ENCODE data around the gene C11orf52. TPM values are rescaled to one million over a fixed set of nuclear protein-coding genes. Genes with fewer than 3 reads are reported as not detected.

C11orf52 gene
- total and polyA plus RNA-seq, 8 donors, result 3.9 to 43.4 (median 18.7) TPM; not detected in 1

DNA sequence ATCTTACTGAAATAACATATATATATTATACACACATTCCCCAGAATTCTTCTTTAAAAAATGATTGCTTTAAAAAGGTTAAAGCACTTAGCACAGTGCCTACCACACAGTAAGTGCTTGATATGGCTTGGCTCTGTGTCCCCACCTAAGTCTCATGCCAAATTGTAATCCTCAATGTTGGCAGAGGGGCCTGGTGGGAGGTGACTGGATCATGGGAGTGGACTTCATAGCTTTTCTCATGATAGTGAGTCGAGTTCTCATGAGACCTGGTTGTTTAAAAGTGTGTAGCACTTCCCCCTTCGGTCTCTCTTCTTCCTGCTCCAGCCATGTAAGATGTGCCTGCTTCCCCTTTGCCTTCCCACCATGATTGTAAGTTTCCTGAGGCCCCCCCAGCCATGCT, 13.3 kb upstream of the C11orf52 start:
- TF ChIP-seq POLR2AphosphoS5 (IDR thresholded peaks at IDR 0.05), result no peak
- TF ChIP-seq POLR2A (IDR thresholded peaks at IDR 0.05), result no peak
- TF ChIP-seq EP300 (IDR thresholded peaks at IDR 0.05), result no peak
- DNase-seq, result no peak
- Histone ChIP-seq H3K27ac (no peak overlapping the region), H3K36me3 (peaks cover 0 to 13% (median 0%) of the 10 kb centered on the region in 4 donors), H3K4me3 (no peak overlapping the region), H3K9me3 (no peaks in the 10 kb centered on the region), H3K4me1 (peaks cover 0 to 2% (median 0%) of the 10 kb centered on the region in 4 donors), H3K27me3 (no peaks in the 10 kb centered on the region)
- intact Hi-C loops (cut with DNase I; ENCODE audit: low total_unique reads), result no loop called here
- WGBS, 5 donors, result 46 to 58% (median 51%) methylated on average over 2 of the region's 2 CpGs

DNA sequence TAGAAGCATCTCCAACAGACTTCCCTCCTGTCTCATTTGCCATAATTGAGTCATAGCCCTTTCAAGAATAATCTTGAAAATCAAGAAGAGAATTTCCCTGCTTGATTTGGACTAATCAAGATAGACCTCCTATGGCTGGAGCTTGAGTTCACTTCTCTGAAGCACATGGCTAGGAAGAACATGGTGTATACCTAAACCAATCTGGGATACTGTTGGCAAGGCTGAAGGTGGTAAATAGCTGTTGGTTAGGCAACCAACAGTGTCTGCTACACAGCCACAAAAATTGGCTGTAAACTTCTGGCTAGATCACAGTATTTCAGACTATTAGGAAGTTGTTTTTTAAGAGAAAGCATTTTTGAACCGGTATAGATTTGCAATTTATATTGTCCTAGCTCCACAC, 12.0 kb upstream of the C11orf52 start:
- no peak for TF ChIP-seq POLR2AphosphoS5 (IDR thresholded peaks at IDR 0.05)
- no peak for TF ChIP-seq POLR2A (IDR thresholded peaks at IDR 0.05)
- no peak for TF ChIP-seq EP300 (IDR thresholded peaks at IDR 0.05)
- TF ChIP-seq, protein P1, sequence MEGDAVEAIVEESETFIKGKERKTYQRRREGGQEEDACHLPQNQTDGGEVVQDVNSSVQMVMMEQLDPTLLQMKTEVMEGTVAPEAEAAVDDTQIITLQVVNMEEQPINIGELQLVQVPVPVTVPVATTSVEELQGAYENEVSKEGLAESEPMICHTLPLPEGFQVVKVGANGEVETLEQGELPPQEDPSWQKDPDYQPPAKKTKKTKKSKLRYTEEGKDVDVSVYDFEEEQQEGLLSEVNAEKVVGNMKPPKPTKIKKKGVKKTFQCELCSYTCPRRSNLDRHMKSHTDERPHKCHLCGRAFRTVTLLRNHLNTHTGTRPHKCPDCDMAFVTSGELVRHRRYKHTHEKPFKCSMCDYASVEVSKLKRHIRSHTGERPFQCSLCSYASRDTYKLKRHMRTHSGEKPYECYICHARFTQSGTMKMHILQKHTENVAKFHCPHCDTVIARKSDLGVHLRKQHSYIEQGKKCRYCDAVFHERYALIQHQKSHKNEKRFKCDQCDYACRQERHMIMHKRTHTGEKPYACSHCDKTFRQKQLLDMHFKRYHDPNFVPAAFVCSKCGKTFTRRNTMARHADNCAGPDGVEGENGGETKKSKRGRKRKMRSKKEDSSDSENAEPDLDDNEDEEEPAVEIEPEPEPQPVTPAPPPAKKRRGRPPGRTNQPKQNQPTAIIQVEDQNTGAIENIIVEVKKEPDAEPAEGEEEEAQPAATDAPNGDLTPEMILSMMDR (IDR thresholded peaks at IDR 0.05), result no peak
- Histone ChIP-seq H3K27me3 (no peaks in the 10 kb centered on the region), H3K27ac (no peak overlapping the region), H3K36me3 (peaks cover 0 to 13% (median 0%) of the 10 kb centered on the region in 4 donors), H3K4me3 (no peak overlapping the region), H3K4me1 (peaks cover 0 to 10% (median 6%) of the 10 kb centered on the region in 4 donors), H3K9me3 (no peaks in the 10 kb centered on the region)
- 78 to 93% (median 89%) methylated on average over 1 of the region's 1 CpG for WGBS, 5 donors
- no peak for DNase-seq
- intact Hi-C loops (cut with DNase I; ENCODE audit: low total_unique reads), result no loop called here

DNA sequence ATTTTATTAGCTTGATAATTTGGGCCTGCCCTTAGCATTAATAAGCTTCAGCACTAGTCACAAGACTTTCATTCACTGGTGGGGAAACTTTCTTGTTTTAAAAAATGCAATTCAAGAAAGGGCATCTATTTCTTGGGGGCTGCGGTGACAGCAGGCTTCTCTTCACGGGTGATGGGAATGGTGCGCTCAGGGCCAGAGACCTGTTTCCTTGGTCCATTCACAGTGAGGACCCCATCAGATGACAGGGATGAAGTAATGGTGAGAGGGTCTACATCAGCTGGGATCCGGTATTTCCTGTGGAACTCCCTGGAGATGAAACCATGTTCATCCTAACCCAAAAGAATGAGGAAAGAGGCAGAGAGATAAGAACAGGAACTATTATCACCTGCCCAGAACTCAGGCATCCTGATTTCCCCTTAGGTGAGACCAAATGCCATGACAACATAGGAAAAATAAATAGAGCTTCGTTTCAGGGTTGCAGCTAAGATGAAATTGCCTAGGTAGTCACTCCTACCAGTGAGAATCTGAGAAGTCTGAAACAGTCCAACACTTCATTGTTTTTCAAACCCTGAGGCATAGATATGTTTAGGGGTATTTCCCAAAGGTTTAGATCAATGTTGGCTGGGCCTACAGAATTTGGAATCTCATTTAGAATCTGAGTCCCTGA, 9.9 kb upstream of the C11orf52 start:
- intact Hi-C loops (cut with DNase I; ENCODE audit: low total_unique reads), result no loop called here
- peak overlapping the region in 1 of 4 donors; percentile 46 for H3K4me3 ChIP-seq
- peaks cover 0 to 27% (median 11%) of the 10 kb centered on the region in 4 donors for H3K4me1 ChIP-seq
- peaks cover 0 to 14% (median 10%) of the 10 kb centered on the region in 3 donors for H3K27me3 ChIP-seq
- 75 to 80% (median 80%) methylated on average over 5 of the region's 5 CpGs for WGBS, 5 donors
- no peaks in the 10 kb centered on the region for H3K9me3 ChIP-seq
- H3K27ac ChIP-seq, result peak overlapping the region in 2 of 5 donors; percentile 4 to 94
- no peak for TF ChIP-seq EP300 (IDR thresholded peaks at IDR 0.05)
- TF ChIP-seq, protein P1 (IDR thresholded peaks at IDR 0.05), result no peak
- TF ChIP-seq POLR2AphosphoS5 (IDR thresholded peaks at IDR 0.05), result no peak
- TF ChIP-seq POLR2A (IDR thresholded peaks at IDR 0.05), result no peak
- no peak for DNase-seq
- H3K36me3 ChIP-seq, result peaks cover 0 to 13% (median 0%) of the 10 kb centered on the region in 4 donors

DNA sequence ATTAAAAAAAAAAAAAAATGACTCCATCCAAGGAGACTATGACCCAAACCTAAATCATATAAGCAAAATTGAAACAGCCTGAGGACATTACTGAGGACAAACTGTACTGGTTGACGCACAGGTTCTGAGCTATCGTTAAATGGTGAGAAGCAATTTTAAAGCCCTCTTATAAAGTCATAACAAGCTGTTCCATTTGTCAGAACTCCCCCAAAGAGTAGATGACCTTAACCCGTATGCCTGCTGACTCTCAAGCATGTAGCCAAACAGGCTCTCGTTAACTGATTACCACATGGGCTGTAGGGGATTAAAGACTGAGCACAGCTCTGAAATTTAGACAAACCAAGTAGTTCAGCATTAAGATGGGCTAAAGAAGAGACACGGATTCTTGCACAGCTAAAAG, 9.3 kb upstream of the C11orf52 start:
- intact Hi-C loops (cut with DNase I; ENCODE audit: low total_unique reads), result no loop called here
- Histone ChIP-seq H3K4me3 (peak overlapping the region; percentile 46 to 57 (median 51)), H3K36me3 (peaks cover 0 to 13% (median 0%) of the 10 kb centered on the region in 4 donors), H3K9me3 (no peaks in the 10 kb centered on the region), H3K27me3 (peaks cover 0 to 19% (median 10%) of the 10 kb centered on the region in 3 donors), H3K4me1 (peaks cover 0 to 32% (median 12%) of the 10 kb centered on the region in 4 donors), H3K27ac (peak overlapping the region in 3 of 5 donors; percentile 22 to 94 (median 87))
- TF ChIP-seq POLR2A (IDR thresholded peaks at IDR 0.05), result no peak
- TF ChIP-seq, protein P1 (IDR thresholded peaks at IDR 0.05), result no peak
- peak in 1 of 3 donors; percentile 4 for TF ChIP-seq POLR2AphosphoS5 (IDR thresholded peaks at IDR 0.05)
- DNase-seq, result no peak
- WGBS, 5 donors, result 58 to 81% (median 75%) methylated on average over 5 of the region's 5 CpGs

Data from stomach (tissue), 9 donors.